GM20431 (cell line): Measurements from ENCODE around the gene CCDC88A.
"Not testable (repeated sequence)": the region's sequence is repeated elsewhere in the genome, so short reads cannot be mapped to it uniquely, and the experiment has no call there.

Source experiments
- in situ Hi-C: fragments of 300-500 bp; cut with MseI, MboI; formaldehyde crosslinking; loops from one replicate; pipeline ENCODE4 v1.15.0; 2020; ENCODE audit warnings: low sequenced_read_pairs; ENCODE audit not compliant: unreplicated experiment

Gene CCDC88A

DNA sequence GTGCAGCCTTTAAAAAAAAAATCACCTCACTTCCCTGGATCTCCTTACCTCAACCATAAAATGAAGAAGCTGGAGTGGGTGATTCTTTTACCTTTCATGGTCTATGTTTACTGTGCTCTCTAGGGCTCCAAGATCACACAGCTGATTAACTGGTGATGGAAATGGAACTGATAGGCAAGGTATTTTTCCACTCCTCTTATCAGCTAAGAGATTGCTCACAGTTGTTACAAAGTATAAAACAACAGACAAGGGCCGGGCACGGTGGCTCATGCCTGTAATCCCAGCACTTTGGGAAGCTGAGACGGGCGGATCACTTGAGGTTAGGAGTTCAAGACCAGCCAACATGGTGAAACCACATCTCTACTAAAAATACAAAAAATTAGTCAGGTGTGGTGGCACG lies 172.6 kb downstream of the CCDC88A start:
- in situ Hi-C loops = no loop called here

DNA sequence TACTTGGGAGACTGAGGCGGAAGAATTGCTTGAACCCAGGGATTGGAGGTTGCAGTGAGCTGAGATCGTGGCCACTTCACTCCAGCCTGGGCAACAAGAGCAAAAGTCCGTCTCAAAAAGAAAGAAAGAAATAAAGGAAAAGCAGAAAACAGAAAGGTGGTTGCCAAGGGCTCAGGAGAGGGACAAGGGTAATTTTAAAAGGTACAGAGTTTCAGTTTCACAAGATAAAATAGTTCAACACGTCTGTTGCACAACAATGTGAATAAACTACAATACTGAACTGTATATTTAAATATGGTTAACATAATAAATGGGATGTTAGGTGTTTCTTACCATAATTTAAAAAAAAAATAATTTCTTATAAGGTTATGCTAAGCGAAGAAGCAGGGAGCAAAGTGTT lies 174.2 kb downstream of the CCDC88A start:
- in situ Hi-C loops = no loop called here

DNA sequence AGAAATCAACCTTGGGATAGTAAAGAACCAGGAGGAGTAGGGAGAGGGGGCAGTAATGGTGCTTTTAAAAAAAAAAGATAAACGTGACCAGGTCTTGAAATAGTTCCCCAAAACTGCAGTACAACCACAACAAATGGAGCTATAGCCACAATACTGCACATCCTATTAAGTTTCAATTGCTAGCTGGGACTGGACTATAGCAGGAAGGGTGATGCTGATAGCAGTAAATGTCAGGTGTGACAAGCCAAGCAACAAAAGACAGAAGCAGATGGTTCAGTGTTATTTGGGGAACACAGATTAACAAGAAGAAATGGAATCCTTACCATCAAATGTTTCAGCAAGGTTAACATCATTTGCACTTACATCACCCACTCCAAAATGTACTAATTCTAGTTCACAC lies 177.0 kb downstream of the CCDC88A start:
- in situ Hi-C loops = no loop called here

DNA sequence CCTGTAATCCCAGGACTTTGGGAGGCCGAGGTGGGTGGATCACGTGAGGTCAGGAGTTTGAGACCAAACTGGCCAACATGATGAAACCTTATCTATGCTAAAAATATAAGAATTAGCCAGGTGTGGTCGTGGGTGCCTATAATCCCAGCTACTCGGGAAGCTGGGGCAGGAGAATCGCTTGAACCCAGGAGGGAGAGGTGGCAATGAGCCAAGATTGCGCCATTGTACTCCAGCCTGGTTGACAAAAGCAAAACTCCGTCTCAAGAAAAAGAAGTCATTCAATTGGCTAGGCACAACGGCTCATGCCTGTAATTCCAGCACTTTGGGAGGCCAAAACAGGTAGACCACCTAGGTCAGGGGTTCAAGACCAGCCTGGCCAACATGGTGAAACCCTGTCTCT lies 178.1 kb downstream of the CCDC88A start:
- in situ Hi-C loops = not testable (repeated sequence)

DNA sequence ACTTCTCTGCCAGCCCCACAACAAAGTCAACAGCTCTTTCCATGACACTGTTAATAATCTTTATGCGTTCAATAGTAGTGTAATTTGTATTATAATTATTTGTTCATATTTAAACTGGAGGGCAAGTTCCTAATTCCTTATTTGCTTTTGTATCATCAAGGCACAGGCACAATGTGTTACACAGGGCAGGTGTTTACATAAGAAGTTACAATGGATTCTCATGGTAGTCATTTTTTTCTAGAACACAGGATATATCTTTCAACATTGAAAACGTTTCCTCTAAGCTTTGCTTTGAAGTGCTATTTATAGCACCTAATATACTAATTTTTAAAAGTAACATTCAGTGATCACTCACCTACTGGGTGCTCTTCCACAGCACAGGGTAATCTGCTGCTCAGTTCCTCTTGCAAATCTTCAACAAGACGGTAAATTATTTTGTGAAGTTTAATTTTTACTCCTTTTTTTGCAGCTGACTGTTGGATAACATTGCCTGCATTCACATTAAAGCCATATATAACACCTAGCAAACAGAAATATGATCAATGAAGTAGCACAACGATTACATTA lies 179.9 kb downstream of the CCDC88A start:
- in situ Hi-C loops = no loop called here
